Cerebellar cortex (tissue), 1 donor: ENCODE results near the gene SPATA31D1.
"Not testable (repeated sequence)": the region's sequence is repeated elsewhere in the genome, so short reads cannot be mapped to it uniquely, and the experiment has no call there.

Experiments used
- DNase-seq: peaks from one replicate; pipeline ENCODE4 v3.0.0-alpha.2; 2015; ENCODE audit warnings: low spot score

SPATA31D1 gene

DNA sequence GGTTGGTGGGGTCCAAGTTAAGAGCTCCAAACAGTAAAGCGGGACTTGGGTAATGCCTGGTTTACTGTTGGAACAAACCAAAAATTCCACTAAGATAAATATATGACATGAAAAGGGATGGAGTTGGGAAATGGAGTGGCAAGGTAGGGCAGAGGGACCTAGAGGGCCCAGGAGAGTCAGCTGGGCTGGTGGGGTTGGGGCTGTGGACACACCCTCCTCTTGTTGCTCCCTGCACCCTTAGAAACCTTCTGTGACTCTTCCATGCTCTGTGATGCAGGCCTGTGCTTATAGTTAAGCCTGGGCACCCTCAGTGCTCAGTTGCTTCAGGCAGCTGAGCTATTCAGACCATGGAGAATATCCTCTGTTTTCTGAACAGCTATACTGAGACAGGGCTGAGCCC, at the start of gene SPATA31D1:
SPATA31D1 (plus strand) TSS at position 301 of the 400 bp plus-strand sequence; CDS start at position 348, 47 bp downstream.
- not testable (repeated sequence) for DNase-seq

DNA sequence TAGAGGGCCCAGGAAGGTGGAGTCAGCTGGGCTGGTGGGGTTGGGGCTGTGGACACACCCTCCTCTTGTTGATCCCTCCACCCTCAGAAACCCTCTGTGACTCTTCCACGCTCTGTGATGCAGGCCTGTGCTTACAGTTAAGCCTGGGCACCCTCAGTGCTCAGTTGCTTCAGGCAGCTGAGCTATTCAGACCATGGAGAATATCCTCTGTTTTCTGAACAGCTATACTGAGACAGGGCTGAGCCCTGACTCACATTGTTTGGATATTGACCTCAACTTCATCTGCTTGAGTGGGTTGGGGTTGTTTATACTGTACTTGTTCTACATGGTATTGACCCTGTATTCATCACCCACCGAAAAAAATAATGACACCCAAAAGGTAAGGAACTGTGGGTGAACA, 45.2 kb upstream of the SPATA31D1 start, which contains the start of gene SPATA31D3:
SPATA31D3 (plus strand) TSS at position 108 of the 400 bp plus-strand sequence; CDS start at position 194, 86 bp downstream.
- DNase-seq = not testable (repeated sequence)

DNA sequence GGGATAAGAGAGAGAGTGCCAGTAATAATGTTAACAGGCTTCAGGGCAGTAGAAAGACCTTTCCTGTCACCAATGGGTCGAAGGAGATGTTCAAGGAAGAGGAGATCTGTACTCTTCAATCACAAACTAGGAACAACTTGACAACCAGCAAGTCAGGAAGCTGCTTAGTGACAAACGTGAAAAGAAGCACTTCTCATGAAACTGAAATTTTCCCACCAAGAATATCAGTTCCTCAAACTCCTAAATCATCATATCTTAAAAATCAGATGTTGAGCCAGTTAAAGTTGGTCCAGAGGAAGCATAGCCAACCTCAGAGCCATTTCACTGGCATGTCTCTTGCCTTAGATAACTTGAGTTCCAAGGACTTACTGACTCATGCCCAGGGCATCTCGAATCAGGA, 39.9 kb upstream of the SPATA31D1 start:
- not testable (repeated sequence) for DNase-seq

DNA sequence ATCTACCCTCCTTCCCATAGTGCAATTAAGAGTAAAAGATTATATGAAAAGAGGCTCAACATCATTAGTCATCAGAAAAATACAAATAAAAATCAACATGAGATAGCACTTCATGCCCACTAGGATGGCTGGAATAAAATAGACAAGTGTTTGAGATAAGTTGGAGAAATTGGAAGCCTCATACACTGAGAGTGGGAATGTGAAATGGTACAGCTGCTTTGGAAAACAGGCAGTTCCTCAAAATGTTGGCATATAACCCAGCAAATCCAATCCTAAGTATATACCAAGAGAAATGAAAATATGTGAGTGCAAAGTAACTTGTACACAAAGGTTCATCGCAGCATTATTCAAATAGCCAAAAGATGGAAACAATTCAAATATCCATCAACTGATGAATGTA, 35.5 kb upstream of the SPATA31D1 start:
- no peak for DNase-seq

DNA sequence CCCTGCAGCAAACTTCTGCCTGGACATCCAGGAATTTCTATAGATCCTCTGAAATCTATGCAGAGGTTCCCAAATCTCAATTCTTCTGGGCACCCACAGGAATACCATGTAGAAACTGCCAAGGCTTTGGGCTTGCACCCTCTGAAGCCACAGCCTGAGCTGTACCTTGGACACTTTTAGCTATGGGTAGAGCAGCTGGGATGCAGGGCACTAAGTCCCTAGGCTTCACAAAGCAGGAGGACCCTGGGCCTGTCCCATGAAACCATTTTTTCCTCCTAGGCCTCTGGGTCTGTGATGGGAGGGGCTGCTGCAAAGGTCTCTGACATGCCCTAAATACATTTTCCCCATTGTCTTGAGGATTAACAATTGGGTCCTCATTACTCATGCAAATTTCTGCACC, 32.9 kb upstream of the SPATA31D1 start:
- DNase-seq = no peak

DNA sequence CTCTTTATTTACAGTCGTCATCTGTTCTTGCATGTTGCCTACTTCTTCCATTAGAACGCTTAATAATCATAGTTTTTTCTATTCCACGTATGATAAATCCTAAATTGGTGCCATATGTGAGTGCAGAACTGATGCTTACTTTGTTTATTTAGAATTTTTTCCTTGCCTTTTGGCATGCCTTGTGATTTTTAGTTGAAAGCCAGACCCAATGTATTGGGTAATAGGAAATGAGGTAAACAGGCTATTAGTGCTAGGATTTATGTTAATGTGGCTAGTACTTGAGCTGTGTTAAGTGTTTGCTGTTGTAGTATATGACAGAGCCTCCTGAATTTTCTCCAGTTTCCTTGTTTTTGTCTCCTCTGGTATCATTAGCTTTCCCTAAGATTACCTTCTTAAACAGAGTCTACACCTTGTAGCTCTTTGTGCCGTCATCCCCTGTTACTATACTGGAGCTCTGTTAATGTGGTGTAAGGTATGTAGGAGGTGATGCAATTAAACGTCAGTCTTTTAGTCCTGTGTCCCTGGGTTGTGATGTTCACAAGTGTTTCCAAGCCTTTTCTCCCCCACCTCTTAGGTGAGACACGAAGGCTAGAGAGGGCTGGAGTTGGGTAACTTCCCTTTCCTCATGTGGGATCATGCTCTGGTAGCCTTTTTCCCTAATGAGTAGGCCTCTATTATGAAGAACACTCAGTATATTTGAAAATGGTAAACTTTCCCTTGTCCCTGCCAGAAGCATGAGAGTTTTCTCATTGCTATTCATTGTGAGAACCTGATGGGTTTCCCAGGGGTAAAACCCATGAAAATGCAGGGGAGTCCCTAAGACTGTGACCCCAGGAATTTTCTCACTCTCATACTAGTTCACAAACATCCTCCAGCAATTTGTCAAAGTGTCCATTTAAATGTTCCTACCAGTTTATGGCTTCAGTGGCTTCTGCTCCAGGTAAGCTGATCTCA, 24.1 kb upstream of the SPATA31D1 start:
- no peak for DNase-seq

DNA sequence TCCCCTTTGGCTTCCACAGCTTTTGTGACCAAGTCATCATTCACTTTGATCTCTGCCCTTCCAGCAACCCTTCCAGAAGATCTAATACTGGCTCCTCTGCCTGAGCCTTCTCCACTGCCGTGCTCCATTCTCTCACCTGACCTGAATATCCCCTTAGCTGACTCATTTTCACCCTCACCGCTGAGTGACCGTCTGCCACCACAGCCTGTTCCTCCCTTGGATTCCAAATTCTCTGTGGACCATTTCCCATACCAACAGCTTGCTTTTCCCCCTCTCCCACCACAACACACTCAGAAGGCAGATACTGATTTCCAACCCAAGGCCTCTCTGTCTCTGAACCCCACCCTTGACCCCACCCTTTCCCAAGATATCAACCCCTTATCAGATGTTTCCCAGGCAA, 20.5 kb upstream of the SPATA31D1 start:
- DNase-seq = peak; percentile 75

DNA sequence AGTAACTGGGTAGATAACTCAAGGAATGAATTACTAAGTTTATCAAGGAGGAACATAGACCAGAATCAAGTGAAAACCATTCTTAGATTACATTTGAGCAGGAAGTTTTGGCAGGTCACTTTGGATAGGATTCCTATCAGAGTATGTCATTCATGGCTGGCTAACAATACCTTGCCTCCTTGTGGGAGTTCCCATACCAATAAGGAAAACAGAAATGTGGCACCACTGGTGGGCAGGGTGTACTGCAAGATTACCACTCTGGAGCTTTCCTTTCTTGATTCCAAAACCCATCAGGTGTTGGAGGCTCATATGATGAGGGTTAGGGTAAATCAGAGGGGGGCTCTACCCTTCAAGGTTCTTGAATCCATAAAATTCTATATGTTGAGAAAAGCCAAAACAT, 18.6 kb upstream of the SPATA31D1 start:
- DNase-seq = no peak

DNA sequence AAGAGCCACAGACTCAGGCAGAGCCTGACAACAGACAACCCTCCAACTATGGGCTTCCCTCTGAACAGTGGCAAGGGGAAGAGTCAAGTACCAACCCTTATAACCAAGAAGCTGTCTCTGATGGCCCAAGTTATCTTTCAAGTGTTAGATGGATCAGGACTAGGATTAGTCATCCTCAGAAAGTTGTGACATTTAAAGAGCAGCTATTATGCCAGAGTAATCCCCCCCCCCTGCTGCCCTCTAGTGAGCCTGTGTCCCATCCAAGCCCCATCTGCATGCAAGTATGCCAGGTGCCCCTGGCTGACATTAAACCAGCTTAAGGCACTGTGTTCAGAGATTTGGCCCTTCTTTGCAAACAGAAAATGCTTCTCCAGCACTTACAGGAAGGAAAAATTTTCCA, 16.8 kb upstream of the SPATA31D1 start:
- DNase-seq = no peak

DNA sequence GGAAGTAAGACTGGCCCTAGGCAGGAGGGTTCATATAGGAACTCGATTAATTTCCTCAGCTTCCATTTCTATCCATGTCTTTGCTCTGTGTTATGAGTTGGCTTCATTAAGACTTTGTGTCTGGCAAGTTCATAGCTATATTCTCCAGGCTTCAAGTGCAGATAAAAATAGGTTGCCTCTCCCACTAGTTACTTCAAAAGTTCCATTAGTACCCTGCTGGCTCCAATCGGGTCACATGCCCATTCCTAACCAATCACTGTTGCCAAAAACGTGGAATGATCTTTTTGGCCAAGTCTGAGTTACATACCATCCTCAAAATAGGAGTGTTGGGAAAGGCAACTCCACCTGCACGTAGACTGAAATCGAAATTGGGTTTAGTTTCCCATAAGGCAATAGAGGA, 13.8 kb upstream of the SPATA31D1 start:
- DNase-seq = no peak

DNA sequence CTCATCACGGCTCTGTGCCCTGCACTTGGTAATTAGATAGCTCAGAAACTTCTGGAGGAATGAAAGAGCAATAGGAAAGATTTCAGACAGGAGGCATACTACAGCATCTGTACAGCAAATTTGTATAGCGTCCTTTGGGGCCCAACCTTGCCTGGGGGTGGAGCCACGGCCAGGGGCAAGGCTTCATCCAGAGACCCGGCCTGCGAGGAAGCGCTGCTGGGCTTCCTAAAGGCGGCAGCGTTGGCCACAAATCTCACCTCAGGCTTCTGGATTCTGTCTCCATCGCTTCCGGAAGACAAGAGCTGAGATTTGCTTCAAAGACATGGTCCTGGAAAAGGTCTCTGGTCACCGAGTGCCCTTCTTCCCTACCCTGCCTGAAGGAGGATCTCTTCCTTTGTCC, 12.2 kb upstream of the SPATA31D1 start:
- DNase-seq = no peak

DNA sequence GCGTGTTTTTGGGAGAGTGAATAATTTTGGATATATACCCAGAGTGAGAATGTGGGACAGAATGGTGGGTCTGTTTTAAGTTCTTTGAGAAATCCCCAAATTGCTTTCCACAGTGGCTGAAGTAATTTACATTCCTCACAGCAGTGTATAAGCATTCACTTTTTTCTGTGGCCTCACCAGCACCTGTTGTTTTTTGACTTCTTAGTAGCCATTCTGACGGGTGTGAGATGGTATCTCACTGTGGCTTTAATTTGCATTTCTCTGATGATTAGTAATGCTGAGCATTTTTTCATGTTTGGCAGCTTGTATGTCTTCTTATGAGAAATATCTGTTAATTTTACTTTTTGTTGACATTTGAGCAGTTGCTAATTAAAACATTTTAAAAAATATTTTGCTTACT, 9.4 kb upstream of the SPATA31D1 start:
- no peak for DNase-seq

DNA sequence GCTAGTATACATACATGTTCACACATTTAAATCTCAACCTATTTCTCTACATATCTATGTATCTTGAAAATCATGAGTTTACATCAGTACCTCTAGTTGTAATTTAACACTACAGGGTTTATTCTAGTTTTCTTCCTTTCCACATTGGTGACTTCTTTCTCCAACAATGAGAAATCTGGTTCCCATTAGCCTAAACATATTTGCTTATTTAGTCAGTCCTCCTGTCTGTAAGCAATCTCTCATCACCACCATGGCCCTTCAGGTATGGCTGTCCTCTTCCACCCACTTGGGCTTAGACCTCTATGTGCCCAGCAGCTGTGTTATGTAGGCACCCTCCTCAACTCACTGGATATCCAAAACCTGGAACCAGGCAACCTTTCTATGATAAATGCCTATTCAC, 8.0 kb upstream of the SPATA31D1 start:
- no peak for DNase-seq

DNA sequence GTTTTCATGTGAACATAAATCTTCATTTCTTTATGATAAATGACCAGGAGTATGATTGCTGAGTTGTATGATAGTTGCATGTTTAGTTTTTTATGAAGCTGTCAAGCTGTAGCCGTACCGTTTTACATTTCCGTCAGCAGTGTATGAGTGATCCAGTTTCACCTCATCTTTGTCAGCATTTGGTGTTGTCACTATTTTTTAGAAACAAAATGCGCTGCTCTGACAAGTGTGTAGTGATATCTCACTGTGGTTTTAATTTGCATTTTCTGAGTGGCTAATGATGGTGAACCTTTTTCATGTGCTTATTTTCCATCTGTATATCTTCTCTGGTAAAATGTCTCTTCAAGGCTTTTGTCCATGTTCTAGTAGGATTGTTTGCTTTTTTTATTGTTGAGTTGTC, 6.7 kb upstream of the SPATA31D1 start:
- DNase-seq = no peak

DNA sequence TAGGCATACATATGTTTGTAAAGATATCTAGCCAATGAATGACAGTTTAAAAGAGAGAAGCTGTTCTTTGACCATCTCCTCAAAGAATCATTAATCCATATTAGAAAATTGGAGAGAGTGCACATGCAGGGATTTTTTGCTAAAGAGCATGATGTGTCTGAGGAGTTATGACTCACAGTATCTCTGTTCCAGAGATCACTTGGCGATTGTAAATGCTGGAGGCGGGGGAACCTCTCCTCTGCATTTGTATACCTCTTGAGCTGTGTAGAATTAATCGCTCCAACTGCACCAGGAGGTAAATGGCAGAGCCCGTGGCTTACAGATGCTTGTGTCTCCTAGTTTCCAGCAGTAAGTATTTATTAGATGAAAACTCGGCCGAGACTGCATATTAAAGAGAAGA, 3.6 kb upstream of the SPATA31D1 start:
- DNase-seq = no peak

DNA sequence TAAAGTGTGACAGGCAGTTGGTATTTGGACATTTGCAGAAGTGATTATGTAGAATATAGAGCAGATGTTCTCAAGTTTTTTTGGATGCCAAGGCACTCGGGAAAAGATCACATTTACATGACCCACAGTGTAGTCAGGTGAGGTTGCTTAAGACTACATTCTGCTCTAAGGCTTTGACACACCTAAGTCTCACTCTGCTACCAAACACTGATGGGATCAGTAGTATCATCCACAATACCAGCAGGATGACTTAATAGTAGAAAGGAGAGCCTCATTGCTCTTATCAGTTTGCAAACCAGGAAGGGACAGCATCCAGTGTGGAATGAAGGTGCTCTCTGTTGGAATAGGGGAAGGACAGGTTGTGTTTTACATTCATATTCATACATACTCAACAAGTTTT, 2.5 kb upstream of the SPATA31D1 start:
- DNase-seq = no peak

DNA sequence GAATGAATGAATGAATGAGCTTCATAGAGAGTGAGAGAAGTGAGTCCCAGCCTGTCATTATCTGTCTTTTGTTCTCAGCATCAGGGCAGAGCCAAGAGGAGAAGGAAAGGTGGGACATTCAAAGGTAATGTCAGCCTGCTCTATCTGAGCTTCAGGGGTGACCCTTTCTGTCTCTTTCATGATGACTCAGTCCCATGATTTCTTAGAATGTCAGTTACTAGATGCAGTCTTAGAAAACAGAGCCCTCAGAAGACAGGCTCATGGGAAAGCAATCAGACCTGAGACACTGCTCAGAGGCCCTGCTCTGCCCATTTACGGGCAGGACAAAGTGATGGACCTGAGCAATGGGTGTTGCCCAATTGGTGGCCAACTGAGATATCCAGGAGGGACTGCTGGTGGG, 1.1 kb downstream of the SPATA31D1 start:
- DNase-seq = no peak

DNA sequence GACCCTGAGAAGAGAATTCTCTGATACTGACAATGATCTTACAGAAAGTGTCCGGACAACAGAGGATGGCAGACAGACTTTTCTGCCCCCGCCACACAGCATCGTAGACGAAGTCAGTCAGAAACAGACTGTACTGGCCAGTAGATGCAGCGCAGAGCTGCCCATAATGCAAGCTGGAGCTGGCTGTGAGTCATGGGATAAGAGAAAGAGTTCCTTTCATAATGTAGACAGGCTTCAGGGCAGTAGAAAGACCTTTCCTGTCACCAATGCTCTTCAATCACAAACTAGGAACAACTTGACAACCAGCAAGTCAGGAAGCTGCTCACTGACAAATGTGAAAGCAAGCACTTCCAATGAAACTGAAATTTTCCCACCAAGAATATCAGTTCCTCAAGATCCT, 5.1 kb downstream of the SPATA31D1 start:
- no peak for DNase-seq

DNA sequence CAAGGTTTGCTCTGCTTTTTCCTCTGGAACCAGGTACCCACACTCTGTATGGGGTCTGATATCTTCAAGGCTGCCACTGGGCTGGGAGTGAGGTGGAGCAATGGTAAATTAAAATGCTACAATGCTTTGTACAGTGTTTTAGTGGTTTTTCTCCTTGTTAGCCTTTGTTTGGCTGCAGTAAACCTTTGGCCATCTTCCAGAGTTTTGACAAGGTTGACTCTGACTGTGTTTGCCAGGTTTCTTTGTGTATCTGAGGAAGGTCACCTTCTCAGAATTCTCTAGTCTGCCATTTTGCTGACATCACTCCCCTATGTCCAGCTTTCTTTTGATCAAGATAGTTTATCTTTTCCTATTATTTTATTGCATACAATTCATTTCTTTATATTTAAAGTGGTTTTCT, 11.2 kb downstream of the SPATA31D1 start:
- peak; percentile 22 for DNase-seq

DNA sequence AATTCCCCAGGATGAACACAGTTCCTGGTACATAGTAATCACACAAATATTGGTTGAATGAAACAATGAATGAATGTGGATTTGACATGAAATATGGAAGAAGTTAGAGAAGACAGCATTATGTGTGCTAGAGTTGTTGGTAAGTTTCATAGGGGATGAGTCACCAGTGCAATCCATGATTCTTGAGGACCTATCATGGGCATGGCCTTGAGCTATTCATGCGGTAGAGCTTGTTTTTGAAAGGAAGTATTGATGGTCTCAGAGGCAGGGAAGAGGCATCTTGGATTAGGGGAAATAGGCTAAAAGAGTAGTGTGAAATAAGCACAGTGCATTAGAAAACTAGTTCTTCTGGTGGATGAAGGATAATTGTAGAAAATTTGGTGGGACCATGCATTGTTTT, 22.1 kb downstream of the SPATA31D1 start:
- no peak for DNase-seq

DNA sequence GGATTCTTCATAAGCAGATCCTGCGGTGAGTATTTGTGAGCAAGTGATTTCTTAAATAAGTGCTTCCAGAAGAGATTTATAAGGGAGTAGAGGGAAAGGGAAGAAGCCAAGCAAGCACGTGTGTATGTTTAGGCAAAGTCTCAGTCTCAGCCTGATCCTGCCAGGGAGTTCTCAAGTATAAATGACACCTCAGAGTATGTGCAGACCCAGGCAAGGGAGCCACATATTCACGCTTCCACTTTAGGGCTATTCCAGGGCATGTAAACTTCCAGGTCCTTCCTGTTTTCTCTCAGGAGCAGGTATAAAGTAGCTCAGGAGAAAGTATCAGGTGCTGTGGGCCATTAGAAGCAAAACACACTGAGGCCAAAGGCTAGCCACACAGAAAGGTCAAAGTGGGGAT, 22.6 kb downstream of the SPATA31D1 start:
- no peak for DNase-seq

DNA sequence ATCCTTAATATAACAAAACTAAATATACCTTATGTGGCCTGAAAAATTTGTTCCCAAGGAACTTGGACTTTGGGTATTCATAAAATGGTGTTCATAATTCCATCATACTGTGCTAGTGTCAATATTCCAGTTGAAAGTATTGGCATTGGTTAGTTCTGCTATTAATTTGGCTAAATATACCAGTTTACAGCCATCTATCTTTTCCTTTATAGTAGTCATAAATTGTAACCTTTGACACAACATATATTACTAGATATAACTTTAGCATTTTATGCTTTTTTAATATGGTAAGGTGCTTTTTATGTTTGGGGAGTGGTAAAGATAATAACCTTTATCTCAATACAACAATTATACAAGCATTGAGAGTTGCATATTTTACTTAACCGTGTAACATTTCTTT, 23.7 kb downstream of the SPATA31D1 start:
- no peak for DNase-seq

DNA sequence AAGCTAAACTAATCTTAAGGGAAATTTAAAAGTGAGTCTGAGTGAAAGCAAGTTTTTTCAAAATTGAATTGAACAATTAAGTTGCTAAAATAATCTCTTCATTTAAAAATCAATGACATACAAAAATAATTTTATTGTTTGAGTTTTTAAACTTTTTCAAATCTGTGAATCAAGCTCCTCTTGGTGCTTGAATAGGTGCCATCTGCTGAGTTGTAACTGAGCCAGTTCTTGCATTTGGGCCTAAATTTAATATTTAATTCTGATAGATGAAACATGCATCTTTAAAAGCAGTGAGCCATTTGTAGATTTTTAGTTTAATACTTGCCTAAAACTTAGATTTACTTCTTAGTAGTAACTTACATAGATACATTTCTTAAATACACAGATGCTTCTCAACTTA, 31.8 kb downstream of the SPATA31D1 start:
- DNase-seq = peak; percentile 63

DNA sequence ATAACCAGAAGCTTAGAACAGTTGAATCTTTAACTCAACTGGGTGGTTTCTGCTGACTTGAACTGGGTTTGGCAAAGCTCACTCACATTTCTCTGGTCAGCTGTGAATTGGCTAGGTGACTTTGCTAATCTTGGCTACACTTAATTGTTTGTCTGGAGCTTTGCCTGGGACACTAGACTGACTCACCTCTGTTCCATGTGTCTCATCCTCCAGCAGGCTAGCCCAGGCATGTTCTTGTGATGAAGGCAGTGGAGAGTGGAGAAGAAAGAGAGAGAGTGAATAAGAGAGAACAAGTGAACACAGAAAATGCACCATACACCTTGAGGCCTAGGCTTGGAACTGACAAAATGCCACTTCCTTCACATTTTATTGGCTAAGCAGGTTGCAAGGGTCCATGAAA, 32.6 kb downstream of the SPATA31D1 start:
- DNase-seq = peak; percentile 95
